ENCODE results near the gene INS. TPM values are rescaled to one million over a fixed set of nuclear protein-coding genes. Genes with fewer than 3 reads are reported as not detected.
A peak's percentile ranks its signal among the peaks of the same experiment; 100 is the strongest.

INS gene
- total and polyA plus RNA-seq, 2 donors from 2014 or later: not detected

GRCh38 chr11:2202071-2202899 lies 41.3 kb upstream of the INS start:
- TF ChIP-seq CTCF (IDR thresholded peaks at IDR 0.05; ENCODE audit: borderline replicate concordance, extremely low read depth, insufficient read depth): no peak
- Histone ChIP-seq H3K36me3 (ENCODE audit: control insufficient read depth in 2 of 3, insufficient read depth in 3 of 3, low read length in 3 of 3) (no peaks in the 10 kb centered on the region), H3K9ac (ENCODE audit: low read length in 3 of 3) (no peak overlapping the region), H3K9me3 (ENCODE audit: control insufficient read depth in 2 of 3, insufficient read depth in 1 of 3, low read length in 3 of 3) (no peaks in the 10 kb centered on the region), H3K4me3 (ENCODE audit: low read length in 3 of 3) (no peak overlapping the region), H3K4me1 (ENCODE audit: control insufficient read depth in 2 of 3, insufficient read depth in 2 of 3, low read depth in 1 of 3, low read length in 3 of 3) (peaks cover 0 to 4% (median 3%) of the 10 kb centered on the region in 3 donors), H3K27me3 (ENCODE audit: control insufficient read depth, insufficient read depth, low read length) (no peaks in the 10 kb centered on the region), H3K27ac (ENCODE audit: low read depth in 2 of 2, low read length in 2 of 2) (peak overlapping the region; percentile 57 to 69)
- DNase-seq (peak; percentile 89 to 97 (median 92)), FAIRE-seq (no peak)
- intact Hi-C loops (cut with DNase I): no loop called here

GRCh38 chr11:2201542-2201941 lies 40.5 kb upstream of the INS start:
- FAIRE-seq: no peak
- Histone ChIP-seq H3K9me3 (ENCODE audit: control insufficient read depth in 2 of 3, insufficient read depth in 1 of 3, low read length in 3 of 3) (no peaks in the 10 kb centered on the region), H3K27me3 (ENCODE audit: control insufficient read depth, insufficient read depth, low read length) (no peaks in the 10 kb centered on the region), H3K4me3 (ENCODE audit: low read length in 3 of 3) (no peak overlapping the region), H3K27ac (ENCODE audit: low read depth in 2 of 2, low read length in 2 of 2) (peak overlapping the region in 1 of 2 donors; percentile 57), H3K36me3 (ENCODE audit: control insufficient read depth in 2 of 3, insufficient read depth in 3 of 3, low read length in 3 of 3) (no peaks in the 10 kb centered on the region), H3K4me1 (ENCODE audit: control insufficient read depth in 2 of 3, insufficient read depth in 2 of 3, low read depth in 1 of 3, low read length in 3 of 3) (peaks cover 0 to 4% (median 3%) of the 10 kb centered on the region in 3 donors), H3K9ac (ENCODE audit: low read length in 3 of 3) (no peak overlapping the region)
- intact Hi-C loops (cut with DNase I): no loop called here
- no peak for TF ChIP-seq CTCF (IDR thresholded peaks at IDR 0.05; ENCODE audit: borderline replicate concordance, extremely low read depth, insufficient read depth)
- DNase-seq: no peak

GRCh38 chr11:2200957-2201519 lies 40.0 kb upstream of the INS start:
- Histone ChIP-seq H3K9ac (ENCODE audit: low read length in 3 of 3) (no peak overlapping the region), H3K4me3 (ENCODE audit: low read length in 3 of 3) (no peak overlapping the region), H3K27me3 (ENCODE audit: control insufficient read depth, insufficient read depth, low read length) (no peaks in the 10 kb centered on the region), H3K27ac (ENCODE audit: low read depth in 2 of 2, low read length in 2 of 2) (no peak overlapping the region), H3K4me1 (ENCODE audit: control insufficient read depth in 2 of 3, insufficient read depth in 2 of 3, low read depth in 1 of 3, low read length in 3 of 3) (peaks cover 0 to 4% (median 3%) of the 10 kb centered on the region in 3 donors), H3K36me3 (ENCODE audit: control insufficient read depth in 2 of 3, insufficient read depth in 3 of 3, low read length in 3 of 3) (no peaks in the 10 kb centered on the region), H3K9me3 (ENCODE audit: control insufficient read depth in 2 of 3, insufficient read depth in 1 of 3, low read length in 3 of 3) (no peaks in the 10 kb centered on the region)
- intact Hi-C loops (cut with DNase I): no loop called here
- FAIRE-seq (no peak), DNase-seq (no peak)
- TF ChIP-seq CTCF (IDR thresholded peaks at IDR 0.05; ENCODE audit: borderline replicate concordance, extremely low read depth, insufficient read depth): no peak
